Neural cell (in vitro differentiated cells): Measurements from ENCODE around the gene ATP11C. TPM values are rescaled to one million over a fixed set of nuclear protein-coding genes. Genes with fewer than 3 reads are reported as not detected.

Source experiments
- H2AFZ ChIP-seq: fragments of 200-600, 300-800 bp; sonication (generic), shearing (Covaris generic); 2 replicates; pipeline ENCODE4 v1.6.0; 2014; ENCODE audit warnings: low read depth, mild to moderate bottlenecking, antibody characterized with exemption, low read length, moderate library complexity
- H3F3A ChIP-seq: fragments of 200-600 bp; shearing (Covaris generic); 2 replicates; pipeline ENCODE4 v1.6.1; 2016; ENCODE audit warnings: mild to moderate bottlenecking, moderate library complexity, mixed read lengths, antibody characterized with exemption, low read length; ENCODE audit not compliant: insufficient read depth, poor library complexity, severe bottlenecking
- H3K27ac ChIP-seq: fragments of 200-600, 300-800 bp; sonication (generic), shearing (Covaris generic); 2 replicates; pipeline ENCODE4 v1.5.1; 2014; ENCODE audit warnings: mild to moderate bottlenecking, low read length, moderate library complexity
- H3K27me3 ChIP-seq: fragments of 300-800, 200-600 bp; sonication (generic), shearing (Covaris generic); 2 replicates; pipeline ENCODE4 v1.6.0; 2014; ENCODE audit warnings: mild to moderate bottlenecking, low read depth, low read length, moderate library complexity; ENCODE audit not compliant: insufficient read depth
- H3K36me3 ChIP-seq: fragments of 300-800, 200-600 bp; sonication (generic), shearing (Covaris generic); 2 replicates; pipeline ENCODE4 v1.5.1; 2014; ENCODE audit warnings: mild to moderate bottlenecking, antibody characterized with exemption, low read length, moderate library complexity; ENCODE audit not compliant: insufficient read depth
- H3K4me2 ChIP-seq: fragments of 300-800, 200-600 bp; sonication (generic), shearing (Covaris generic); 2 replicates; pipeline ENCODE4 v1.6.0; 2014; ENCODE audit warnings: mild to moderate bottlenecking, low read length
- H3K4me3 ChIP-seq: fragments of 300-800, 200-600 bp; sonication (generic), shearing (Covaris generic); 2 replicates; pipeline ENCODE4 v1.5.1; 2014; ENCODE audit warnings: mild to moderate bottlenecking, low read length, moderate library complexity
- H3K79me2 ChIP-seq: fragments of 200-600 bp; shearing (Covaris generic); replicated peaks from 2 replicates; pipeline ENCODE4 v1.6.0; 2014; ENCODE audit warnings: mild to moderate bottlenecking, low read length, moderate library complexity; ENCODE audit not compliant: insufficient read depth
- H3K9ac ChIP-seq: fragments of 300-800, 200-600 bp; sonication (generic), shearing (Covaris generic); 2 replicates; pipeline ENCODE4 v1.6.1; 2016; ENCODE audit warnings: mild to moderate bottlenecking, low read length, mixed read lengths
- H3K9me2 ChIP-seq: fragments of 200-600 bp; shearing (Covaris generic); 2 replicates; pipeline ENCODE4 v1.6.1; 2016; ENCODE audit warnings: mild to moderate bottlenecking, low read length, mixed read lengths; ENCODE audit not compliant: insufficient read depth
- H3K9me3 ChIP-seq: fragments of 200-600, 300-800 bp; sonication (generic), shearing (Covaris generic); 2 replicates; pipeline ENCODE4 v1.6.1; 2016; ENCODE audit warnings: mild to moderate bottlenecking, mixed run types, low read length, moderate library complexity, mixed read lengths
- H4K20me1 ChIP-seq: fragments of 200-600 bp; shearing (Covaris generic); 2 replicates; pipeline ENCODE4 v1.6.1; 2016; ENCODE audit warnings: mild to moderate bottlenecking, mixed run types; ENCODE audit not compliant: insufficient read depth
- EP300 ChIP-seq: fragments of 450-650 bp; conservative IDR thresholded peaks from 2 replicates; pipeline ENCODE4 v1.6.1; 2014; ENCODE audit warnings: antibody characterized with exemption, mild to moderate bottlenecking, moderate library complexity; ENCODE audit not compliant: poor library complexity, severe bottlenecking
- EZH2 ChIP-seq: fragments of 200-600, 300-800 bp; shearing (Covaris generic), sonication (generic); IDR thresholded peaks from 2 replicates; pipeline ENCODE4 v1.6.1; 2014; ENCODE audit warnings: antibody characterized with exemption, low read length, borderline replicate concordance, mild to moderate bottlenecking; ENCODE audit not compliant: insufficient read depth, poor library complexity, severe bottlenecking
- MXI1 ChIP-seq: fragments of 450-650 bp; conservative IDR thresholded peaks from 2 replicates; pipeline ENCODE4 v1.6.1; 2014; ENCODE audit warnings: antibody characterized with exemption, mild to moderate bottlenecking; ENCODE audit not compliant: poor library complexity, severe bottlenecking
- POLR2AphosphoS5 ChIP-seq: IDR thresholded peaks from 2 replicates; pipeline ENCODE4 v1.6.1; 2012
- RAD21 ChIP-seq: fragments of 450-650 bp; conservative IDR thresholded peaks from 2 replicates; pipeline ENCODE4 v1.6.1; 2014; ENCODE audit warnings: antibody characterized with exemption, mild to moderate bottlenecking, moderate library complexity
- REST ChIP-seq: IDR thresholded peaks from 2 replicates; pipeline ENCODE4 v1.6.1; 2012; ENCODE audit warnings: borderline replicate concordance
- SMC3 ChIP-seq: fragments of 450-650 bp; conservative IDR thresholded peaks from 2 replicates; pipeline ENCODE4 v1.6.1; 2014; ENCODE audit warnings: antibody characterized with exemption, mild to moderate bottlenecking, moderate library complexity; ENCODE audit not compliant: poor library complexity
- TAF1 ChIP-seq: IDR thresholded peaks from 2 replicates; pipeline ENCODE4 v1.6.1; 2012; ENCODE audit warnings: low read depth
- polyA plus RNA-seq: library from polyadenylated mRNA; depleted of rRNA; stranded (reverse); fragments of >200 nt; gene quantifications from 2 replicates; pipeline ENCODE4 v1.2.3, GENCODE V29; 2014
- TF ChIP-seq, protein P1 (sequence below): fragments of 450-650 bp; IDR thresholded peaks from 2 replicates; pipeline ENCODE4 v1.5.1; 2014; ENCODE audit warnings: antibody characterized with exemption, mild to moderate bottlenecking, moderate library complexity; ENCODE audit not compliant: poor library complexity, severe bottlenecking

Gene ATP11C
- polyA plus RNA-seq, 1 donor from 2014 or later, result 111 TPM

GRCh38 chrX:139905051-139905450 lies 27.8 kb downstream of the ATP11C start:
- TF ChIP-seq RAD21 (no peak), MXI1 (no peak), TAF1 (no peak), EP300 (no peak), REST (no peak), POLR2AphosphoS5 (no peak), SMC3 (no peak), EZH2 (no peak)
- TF ChIP-seq, protein P1, sequence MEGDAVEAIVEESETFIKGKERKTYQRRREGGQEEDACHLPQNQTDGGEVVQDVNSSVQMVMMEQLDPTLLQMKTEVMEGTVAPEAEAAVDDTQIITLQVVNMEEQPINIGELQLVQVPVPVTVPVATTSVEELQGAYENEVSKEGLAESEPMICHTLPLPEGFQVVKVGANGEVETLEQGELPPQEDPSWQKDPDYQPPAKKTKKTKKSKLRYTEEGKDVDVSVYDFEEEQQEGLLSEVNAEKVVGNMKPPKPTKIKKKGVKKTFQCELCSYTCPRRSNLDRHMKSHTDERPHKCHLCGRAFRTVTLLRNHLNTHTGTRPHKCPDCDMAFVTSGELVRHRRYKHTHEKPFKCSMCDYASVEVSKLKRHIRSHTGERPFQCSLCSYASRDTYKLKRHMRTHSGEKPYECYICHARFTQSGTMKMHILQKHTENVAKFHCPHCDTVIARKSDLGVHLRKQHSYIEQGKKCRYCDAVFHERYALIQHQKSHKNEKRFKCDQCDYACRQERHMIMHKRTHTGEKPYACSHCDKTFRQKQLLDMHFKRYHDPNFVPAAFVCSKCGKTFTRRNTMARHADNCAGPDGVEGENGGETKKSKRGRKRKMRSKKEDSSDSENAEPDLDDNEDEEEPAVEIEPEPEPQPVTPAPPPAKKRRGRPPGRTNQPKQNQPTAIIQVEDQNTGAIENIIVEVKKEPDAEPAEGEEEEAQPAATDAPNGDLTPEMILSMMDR, result no peak
- Histone ChIP-seq H3F3A (no peaks in the 10 kb centered on the region), H3K9me3 (no peaks in the 10 kb centered on the region), H3K27ac (no peak overlapping the region), H3K27me3 (no peaks in the 10 kb centered on the region), H3K4me3 (no peak overlapping the region), H4K20me1 (no peaks in the 10 kb centered on the region), H3K79me2 (no peaks in the 10 kb centered on the region), H3K4me2 (no peak overlapping the region), H2AFZ (no peak overlapping the region), H3K36me3 (no peaks in the 10 kb centered on the region), H3K9me2 (no peaks in the 10 kb centered on the region), H3K9ac (no peak overlapping the region)

- no peaks in the 10 kb centered on the region for H3K79me2 ChIP-seq
Observed at GRCh38 chrX:139903210-139903609, 29.6 kb downstream of the ATP11C start.

More at GRCh38 chrX:139903210-139903609, 29.6 kb downstream of the ATP11C start:
- Histone ChIP-seq H3K4me3 (no peak overlapping the region), H3K27ac (no peak overlapping the region), H3K9me2 (no peaks in the 10 kb centered on the region), H3K36me3 (no peaks in the 10 kb centered on the region), H3F3A (no peaks in the 10 kb centered on the region), H3K27me3 (no peaks in the 10 kb centered on the region), H3K9me3 (no peaks in the 10 kb centered on the region), H2AFZ (no peak overlapping the region), H3K9ac (no peak overlapping the region), H4K20me1 (no peaks in the 10 kb centered on the region), H3K4me2 (no peak overlapping the region)
- TF ChIP-seq TAF1 (no peak), EZH2 (no peak), POLR2AphosphoS5 (no peak), EP300 (no peak), MXI1 (no peak), RAD21 (no peak), SMC3 (no peak), REST (no peak)
- TF ChIP-seq, protein P1, result no peak
